Activated T-cell treated with anti-CD3 and anti-CD28 coated beads for 24 hours (primary cell): ENCODE measurements around the gene SGSM2.

Experiments used
- DNase-seq: peaks from one replicate; pipeline ENCODE4 v3.0.0-alpha.2; 2020; ENCODE audit warnings: low read depth

The SGSM2 gene

GRCh38 chr17:2337544-2338314 is 428 bp downstream of the SGSM2 start:
- DNase-seq, result no peak

- DNase-seq, result no peak
These were observed 985 bp downstream of the SGSM2 start for GRCh38 chr17:2338315-2338657.

- no peak for DNase-seq
These were observed 6.1 kb downstream of the SGSM2 start for GRCh38 chr17:2343421-2343820.

- DNase-seq, result no peak
These were observed 7.2 kb downstream of the SGSM2 start for GRCh38 chr17:2344528-2344927.

GRCh38 chr17:2346475-2346874 is 9.2 kb downstream of the SGSM2 start:
- DNase-seq, result no peak

GRCh38 chr17:2347805-2348685 is 10.7 kb downstream of the SGSM2 start:
- no peak for DNase-seq

GRCh38 chr17:2351269-2351668 is 14.0 kb downstream of the SGSM2 start:
- DNase-seq, result no peak

GRCh38 chr17:2354311-2354710 is 17.0 kb downstream of the SGSM2 start:
- no peak for DNase-seq

GRCh38 chr17:2357237-2357636 is 19.9 kb downstream of the SGSM2 start:
- DNase-seq, result no peak

GRCh38 chr17:2357931-2358434 is 20.7 kb downstream of the SGSM2 start:
- no peak for DNase-seq

- DNase-seq, result no peak
These were observed 23.9 kb downstream of the SGSM2 start for GRCh38 chr17:2361010-2361760.

- DNase-seq, result no peak
These were observed 24.7 kb downstream of the SGSM2 start for GRCh38 chr17:2362016-2362415.

GRCh38 chr17:2362416-2362815 is 25.1 kb downstream of the SGSM2 start:
- DNase-seq, result no peak

- DNase-seq, result no peak
These were observed 25.6 kb downstream of the SGSM2 start for GRCh38 chr17:2362881-2363280.

- DNase-seq, result no peak
These were observed 26.0 kb downstream of the SGSM2 start for GRCh38 chr17:2363318-2363717.

- DNase-seq, result no peak
These were observed 26.8 kb downstream of the SGSM2 start for GRCh38 chr17:2363851-2364762.

GRCh38 chr17:2364763-2365116 is 27.4 kb downstream of the SGSM2 start:
- no peak for DNase-seq

GRCh38 chr17:2365132-2365531 is 27.8 kb downstream of the SGSM2 start:
- no peak for DNase-seq

GRCh38 chr17:2366747-2367494 is 29.6 kb downstream of the SGSM2 start:
- no peak for DNase-seq

- no peak for DNase-seq
These were observed 31.1 kb downstream of the SGSM2 start for GRCh38 chr17:2368359-2368758.

- DNase-seq, result no peak
These were observed 31.7 kb downstream of the SGSM2 start for GRCh38 chr17:2369039-2369438.
